Measurements from ENCODE around the gene RARS2.

The RARS2 gene

DNA sequence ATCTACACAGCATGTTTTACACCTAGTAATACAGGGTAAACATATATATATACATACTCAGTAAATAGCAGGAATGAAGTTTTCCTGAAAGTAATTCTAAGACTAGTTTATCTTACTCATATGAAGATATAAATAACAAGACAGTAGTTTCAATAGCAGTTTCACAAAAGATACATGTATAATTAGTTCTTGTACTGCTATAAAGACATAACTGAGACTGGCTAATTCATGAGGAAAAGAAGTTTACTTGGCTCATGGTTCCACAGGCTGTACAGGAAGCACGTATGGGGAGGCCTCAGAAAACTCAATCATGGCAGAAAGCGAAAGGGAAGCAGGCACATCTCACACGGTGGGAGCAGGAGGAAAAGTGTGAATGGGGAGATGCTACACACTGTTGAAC, 16.9 kb downstream of the RARS2 start:
- DNase-seq = no peak

DNA sequence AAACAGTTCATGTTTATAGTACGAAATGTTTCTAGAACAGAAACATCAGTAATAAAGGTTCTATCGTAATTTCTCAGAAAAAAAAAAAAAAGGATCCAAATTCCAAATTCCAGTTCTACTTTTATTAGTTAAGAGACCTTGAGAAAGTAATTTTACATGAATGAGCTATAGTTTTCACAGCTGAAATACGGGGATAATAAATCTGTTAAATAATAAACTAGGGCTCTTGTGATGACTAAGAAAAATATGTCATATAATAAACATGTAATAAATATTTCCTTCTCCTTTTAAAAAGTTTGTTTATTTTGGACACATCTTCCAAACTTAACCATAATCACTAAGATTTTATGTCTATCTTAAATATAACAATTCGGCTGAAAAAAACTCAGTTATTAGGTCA, 17.8 kb downstream of the RARS2 start:
- DNase-seq = no peak

GRCh38 chr6:87561017-87561416, 28.8 kb downstream of the RARS2 start:
- no peak for DNase-seq

DNA sequence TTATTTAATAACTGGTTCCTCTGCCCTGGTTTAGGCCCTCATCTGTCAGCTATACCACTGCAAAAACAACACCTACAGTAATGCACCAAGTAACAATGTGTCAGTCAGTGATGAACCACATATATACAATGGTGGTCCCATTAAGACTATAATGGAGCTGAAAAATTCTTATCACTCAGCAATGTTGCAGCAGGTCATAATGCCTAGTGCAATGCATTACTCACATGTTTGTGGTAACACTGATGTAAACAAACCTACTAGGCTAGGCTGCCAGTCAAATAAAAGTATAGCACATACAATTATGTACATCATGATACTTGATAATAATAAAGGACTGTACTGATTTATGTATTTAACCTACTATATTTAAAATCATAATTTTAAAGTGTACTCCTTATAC, 31.3 kb downstream of the RARS2 start:
- no peak for DNase-seq

GRCh38 chr6:87555506-87555905, 34.3 kb downstream of the RARS2 start:
- no peak for DNase-seq

DNA sequence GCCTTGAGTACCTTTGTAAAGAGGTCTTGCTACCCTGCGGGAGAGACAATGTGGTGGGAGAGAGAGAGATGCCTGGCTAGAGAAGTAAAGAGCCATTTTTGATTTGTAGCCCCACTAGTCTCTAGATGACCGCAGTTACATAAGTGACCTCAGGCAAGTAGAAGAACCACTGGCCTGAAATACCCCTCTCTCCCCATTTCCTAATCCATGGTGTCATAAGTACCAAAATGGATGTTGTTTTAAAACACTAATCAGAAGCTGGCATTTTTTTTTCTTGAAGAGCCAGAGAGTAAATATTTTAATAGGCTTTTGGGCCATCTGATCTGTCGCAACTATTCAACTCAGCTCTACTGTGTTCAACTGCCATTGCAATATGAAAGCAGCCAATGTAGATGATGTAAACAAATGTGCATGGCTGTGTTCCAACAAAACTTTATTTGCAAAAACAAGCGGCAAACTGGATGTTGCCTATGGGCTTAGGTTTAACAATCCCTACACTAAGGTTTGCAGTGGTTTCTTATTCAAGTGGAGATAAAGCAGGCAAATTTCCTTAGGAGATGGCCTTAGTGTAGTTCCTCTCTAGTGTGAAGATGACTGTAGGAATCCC, 36.5 kb downstream of the RARS2 start:
- no peak for DNase-seq

DNA sequence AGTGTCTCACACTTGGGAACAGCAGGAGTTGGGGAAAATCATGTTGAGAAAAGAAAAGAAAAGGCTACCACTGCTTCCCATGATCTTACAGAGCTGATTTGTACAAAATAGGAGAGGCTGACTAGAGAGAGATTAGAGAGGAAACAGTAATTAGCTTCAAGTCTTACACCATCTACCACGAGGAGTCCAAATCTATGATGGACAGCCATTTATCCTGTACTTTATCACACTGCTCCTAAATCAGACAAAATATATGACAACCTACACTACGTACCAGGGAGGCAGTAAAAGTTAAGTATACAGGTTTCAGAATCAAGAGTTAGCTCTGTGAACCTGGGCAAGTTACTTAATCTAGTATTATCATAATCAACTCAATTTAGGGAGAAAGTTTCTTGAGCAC, 38.0 kb downstream of the RARS2 start:
- no peak for DNase-seq

GRCh38 chr6:87544474-87544735, 45.4 kb downstream of the RARS2 start:
- no peak for DNase-seq

DNA sequence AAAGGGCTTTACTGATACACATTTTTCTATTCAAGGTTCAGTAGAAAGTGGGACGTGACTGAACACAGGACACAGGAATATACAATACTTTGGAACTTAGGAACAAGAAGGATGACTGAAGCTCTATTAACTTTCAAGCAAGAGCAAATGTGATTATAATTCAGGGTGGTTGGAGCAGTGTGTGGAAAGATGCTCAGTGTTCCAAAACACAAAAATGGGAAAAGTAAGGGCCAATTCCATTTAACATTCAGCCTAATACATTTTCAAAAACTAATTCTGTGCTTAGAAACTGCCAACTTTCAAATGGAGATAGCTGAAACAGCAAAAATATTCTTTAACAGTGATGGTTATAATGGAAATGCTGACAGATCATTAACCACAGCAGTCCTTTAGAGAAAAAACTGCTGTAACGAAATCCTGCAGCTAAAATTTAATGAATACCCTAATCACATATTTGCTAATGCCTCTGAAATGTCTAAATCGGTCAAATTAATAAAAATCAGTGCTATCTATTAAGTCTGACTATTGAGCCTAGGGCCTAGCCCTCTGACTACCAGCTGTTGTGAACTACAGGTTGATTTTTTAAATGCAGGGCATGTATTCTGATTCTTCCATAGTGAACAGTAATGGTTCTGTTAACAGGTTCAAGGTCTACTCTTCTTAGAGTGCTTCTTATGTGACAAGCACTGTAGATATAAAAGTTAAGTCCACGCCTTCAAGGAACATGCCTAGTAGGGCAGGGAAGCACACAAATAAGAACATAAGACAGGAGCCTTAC, 45.9 kb downstream of the RARS2 start:
- DNase-seq = no peak

- DNase-seq = no peak
These were observed 48.0 kb downstream of the RARS2 start for GRCh38 chr6:87541744-87542143.

DNA sequence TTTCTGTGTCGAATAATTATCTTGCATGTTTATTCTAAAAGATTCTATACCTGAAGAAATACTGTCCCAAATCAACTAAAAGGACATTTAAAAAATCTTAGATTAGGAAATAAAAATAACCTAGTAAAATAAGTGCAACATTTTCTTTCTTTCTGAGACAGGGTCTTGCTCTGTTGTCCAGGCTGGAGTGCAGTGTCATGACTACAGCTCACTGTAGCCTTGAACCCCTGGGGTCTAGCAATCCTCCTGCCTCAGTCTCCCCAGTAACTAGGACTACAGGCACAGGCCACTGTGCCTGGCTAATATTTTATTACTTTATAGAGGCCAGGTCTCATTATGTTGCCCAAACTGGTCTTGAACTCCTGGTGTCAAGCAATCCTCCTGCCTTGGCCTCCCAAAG, 48.7 kb downstream of the RARS2 start:
- DNase-seq = no peak

DNA sequence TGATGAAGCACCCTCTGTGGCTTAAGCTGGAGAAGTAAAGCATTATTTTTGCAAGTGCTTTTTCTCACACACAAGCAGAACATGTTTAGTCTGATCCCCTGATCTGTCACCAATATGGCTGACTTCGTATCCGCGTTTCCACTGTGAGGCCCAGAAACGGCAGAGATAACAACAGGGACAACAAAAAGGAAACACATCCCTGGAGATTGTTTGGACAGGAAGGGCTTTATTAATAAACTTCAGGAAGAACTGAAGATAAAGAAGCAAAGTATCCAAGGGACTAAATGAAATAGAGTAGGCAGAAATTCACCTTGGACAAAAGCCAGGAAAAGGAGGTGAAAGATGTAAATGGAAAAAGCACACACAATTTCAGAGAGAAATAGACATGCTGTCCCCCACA, 49.2 kb downstream of the RARS2 start:
- DNase-seq = no peak

- DNase-seq = no peak
These were observed 50.2 kb downstream of the RARS2 start for GRCh38 chr6:87539554-87539953.

DNA sequence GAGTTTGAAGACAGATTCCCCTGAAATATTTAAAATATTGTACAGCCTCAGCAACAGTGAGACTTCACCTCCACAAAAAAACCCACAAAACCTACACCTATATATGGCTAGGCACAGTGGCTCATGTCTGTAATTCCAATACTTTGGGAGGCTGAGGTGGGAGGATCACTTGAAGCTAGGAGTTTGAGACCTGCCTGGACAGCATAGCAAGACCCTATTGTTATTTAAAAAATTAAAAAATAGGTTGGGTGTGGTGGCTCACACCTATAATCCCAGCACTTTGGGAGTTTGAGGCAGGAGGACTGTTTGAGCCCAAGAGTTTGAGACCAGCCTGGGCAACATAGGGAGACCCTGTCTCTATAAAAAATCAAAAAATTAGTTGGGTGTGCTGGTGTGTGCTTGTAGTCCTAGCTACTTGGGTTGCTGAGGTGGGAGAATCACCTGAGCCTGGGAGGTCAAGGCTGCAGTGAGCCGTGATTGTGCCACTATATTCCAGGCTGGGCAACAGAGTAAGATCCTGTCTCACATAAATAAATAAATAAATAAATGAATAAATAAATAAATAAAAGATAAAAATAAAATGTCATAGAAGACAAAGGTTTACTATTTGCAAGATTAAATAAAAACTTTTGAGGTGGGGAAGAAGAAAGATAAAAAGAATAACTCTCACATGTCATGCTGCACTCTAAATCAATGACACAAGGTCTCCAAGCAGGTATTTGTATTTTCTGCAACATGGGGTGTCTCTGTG, 51.1 kb downstream of the RARS2 start:
- no peak for DNase-seq

DNA sequence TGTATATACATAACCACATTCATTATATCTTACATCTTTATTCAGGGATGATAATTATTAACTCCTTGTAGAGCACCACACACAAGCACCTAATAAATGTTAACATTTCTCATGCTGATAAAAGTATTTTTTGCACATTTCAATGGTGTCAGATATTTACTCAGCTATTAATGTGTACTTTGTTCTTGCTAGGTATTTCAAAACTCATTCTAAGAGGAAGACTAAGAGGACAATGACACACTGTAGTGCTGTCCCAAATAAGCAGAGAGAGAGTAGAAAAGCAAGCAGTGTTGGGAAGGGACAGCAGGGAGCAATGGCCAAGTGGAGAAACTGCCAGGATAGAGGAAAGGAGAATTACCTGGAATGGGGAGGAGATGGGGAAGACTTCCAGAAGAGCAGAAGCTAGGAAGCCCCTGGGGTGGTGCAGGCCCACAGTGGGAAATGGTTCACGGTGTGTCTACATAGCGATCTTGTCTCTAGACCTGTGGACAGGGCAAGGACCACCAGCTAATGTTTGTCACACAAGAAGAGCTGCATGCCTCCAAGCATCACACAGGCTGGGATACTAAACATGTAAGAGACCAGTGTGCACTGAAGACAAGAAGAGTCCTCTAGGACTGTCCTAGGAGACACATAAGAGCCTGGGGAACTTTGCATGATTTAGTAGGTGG, 55.3 kb downstream of the RARS2 start:
- no peak for DNase-seq

- no peak for DNase-seq
These were observed 60.6 kb downstream of the RARS2 start for GRCh38 chr6:87529221-87529620.

GRCh38 chr6:87522686-87523085, 67.1 kb downstream of the RARS2 start:
- no peak for DNase-seq

GRCh38 chr6:87518453-87518852, 71.3 kb downstream of the RARS2 start:
- DNase-seq = no peak

- no peak for DNase-seq
These were observed 75.0 kb downstream of the RARS2 start for GRCh38 chr6:87514831-87515230.

DNA sequence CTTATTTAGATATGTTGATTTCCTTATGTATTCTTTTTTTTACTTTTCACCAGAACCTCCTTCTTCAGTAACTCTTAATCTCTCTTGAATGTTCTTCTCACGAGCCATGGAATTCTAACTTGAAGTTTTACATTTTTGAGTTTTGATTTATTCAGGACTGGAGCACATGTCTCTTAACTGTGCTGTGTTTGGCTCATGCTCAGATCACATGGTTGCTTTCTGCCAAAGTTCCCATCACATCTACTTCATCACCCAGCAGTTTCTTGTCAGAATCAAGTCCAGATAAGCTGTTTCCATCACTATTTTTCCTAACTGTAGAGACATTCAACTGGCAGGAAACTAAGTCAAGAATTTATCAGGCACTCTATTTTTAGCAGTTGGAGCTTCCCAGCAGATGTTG, 85.3 kb downstream of the RARS2 start:
- DNase-seq = no peak

DNA sequence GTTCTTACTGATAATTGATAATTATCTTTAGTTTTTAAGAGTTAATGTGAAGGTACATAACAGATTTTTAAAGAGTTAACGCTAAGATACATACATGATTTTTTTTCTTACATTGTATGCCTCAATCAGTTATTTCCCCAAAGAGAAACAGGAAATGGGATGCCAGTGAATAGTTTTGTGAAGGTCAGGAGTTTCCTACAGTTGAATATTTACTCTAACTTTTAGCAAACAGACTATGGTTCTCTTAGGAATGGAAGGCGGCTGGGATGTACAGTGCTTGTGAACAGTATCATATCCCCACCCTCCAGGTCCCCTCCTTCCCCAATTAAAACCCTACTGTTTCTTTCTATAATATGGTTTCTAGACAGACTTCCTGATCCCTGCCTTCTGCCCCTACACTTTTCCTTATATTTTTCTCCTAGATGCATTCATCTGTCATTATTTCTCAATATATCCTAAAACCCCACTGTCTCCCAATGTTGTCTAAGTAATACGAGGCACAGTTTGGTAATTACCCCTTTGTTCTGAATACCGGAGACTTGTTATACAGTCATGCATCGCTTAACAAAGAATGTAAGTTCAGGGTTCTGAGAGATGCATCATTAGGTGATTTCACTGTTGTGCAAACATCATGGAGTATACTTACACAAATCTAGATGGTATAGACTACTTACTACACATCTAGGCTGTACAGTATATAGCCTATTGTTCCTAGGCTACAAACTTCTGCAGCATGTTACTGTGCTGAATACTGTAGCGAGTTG, 87.8 kb downstream of the RARS2 start:
- no peak for DNase-seq

GRCh38 chr6:87498048-87498447, 91.7 kb downstream of the RARS2 start:
- no peak for DNase-seq

Data from left hindlimb (tissue), 1 donor.